Subcutaneous adipose tissue (tissue), 4 donors: ENCODE measurements around the gene MEGF11. TPM values are rescaled to one million over a fixed set of nuclear protein-coding genes. Genes with fewer than 3 reads are reported as not detected.

Experiments
- CTCF ChIP-seq: fragments of 450-650 bp; IDR thresholded peaks from one replicate; pipeline ENCODE4 v1.5.1; 2016; ENCODE audit warnings: low read depth, mild to moderate bottlenecking, control low read depth, antibody characterized with exemption, moderate library complexity
- total RNA-seq, 4 donors: library from RNA; depleted of rRNA; stranded (reverse); fragments of >200 nt; gene quantifications; one replicate each; pipeline ENCODE4 v1.1.0, GENCODE V29; 2016

The MEGF11 gene
- total RNA-seq, 4 donors from 2014 or later: not detected

- no peak for TF ChIP-seq CTCF
Measured at GRCh38 chr15:65901336-65901735, 352.2 kb downstream of the MEGF11 start.

GRCh38 chr15:65900488-65900887 is 353.1 kb downstream of the MEGF11 start:
- no peak for TF ChIP-seq CTCF

- no peak for TF ChIP-seq CTCF
Measured at GRCh38 chr15:65896236-65896635, 357.3 kb downstream of the MEGF11 start.

GRCh38 chr15:65893060-65893459 is 360.5 kb downstream of the MEGF11 start:
- TF ChIP-seq CTCF: no peak

GRCh38 chr15:65888981-65889380 is 364.6 kb downstream of the MEGF11 start:
- TF ChIP-seq CTCF: no peak

GRCh38 chr15:65887565-65887964 is 366.0 kb downstream of the MEGF11 start:
- TF ChIP-seq CTCF: no peak

GRCh38 chr15:65885668-65886218 is 367.8 kb downstream of the MEGF11 start:
- TF ChIP-seq CTCF: no peak

GRCh38 chr15:65884511-65884910 is 369.0 kb downstream of the MEGF11 start:
- TF ChIP-seq CTCF: no peak
